Effector CD8-positive, alpha-beta T cell (primary cell): ENCODE measurements around the gene DLX2.
"Not testable (repeated sequence)": the region's sequence is repeated elsewhere in the genome, so short reads cannot be mapped to it uniquely, and the experiment has no call there.

Experiments
- DNase-seq: peaks from one replicate; lab custom pipeline; 2025; lab: John Stamatoyannopoulos, UW

DLX2 gene

GRCh38 chr2:172083628-172084394, 18.9 kb downstream of the DLX2 start:
- DNase-seq = no peak

- no peak for DNase-seq
These were observed 19.6 kb downstream of the DLX2 start for GRCh38 chr2:172082944-172083627.

GRCh38 chr2:172082105-172082943, 20.4 kb downstream of the DLX2 start:
- DNase-seq = no peak

GRCh38 chr2:172081221-172082022, 21.3 kb downstream of the DLX2 start:
- DNase-seq = no peak

GRCh38 chr2:172080641-172081220, 22.0 kb downstream of the DLX2 start:
- DNase-seq = no peak

- no peak for DNase-seq
These were observed 22.7 kb downstream of the DLX2 start for GRCh38 chr2:172079838-172080640.

- DNase-seq = no peak
These were observed 23.3 kb downstream of the DLX2 start for GRCh38 chr2:172079416-172079815.

GRCh38 chr2:172074254-172074653, 28.4 kb downstream of the DLX2 start:
- DNase-seq = no peak

GRCh38 chr2:172073518-172073917, 29.2 kb downstream of the DLX2 start:
- no peak for DNase-seq

- no peak for DNase-seq
These were observed 30.0 kb downstream of the DLX2 start for GRCh38 chr2:172072706-172073105.

- DNase-seq = no peak
These were observed 30.4 kb downstream of the DLX2 start for GRCh38 chr2:172072303-172072702.

- no peak for DNase-seq
These were observed 31.8 kb downstream of the DLX2 start for GRCh38 chr2:172070936-172071335.

- DNase-seq = not testable (repeated sequence)
These were observed 34.8 kb downstream of the DLX2 start for GRCh38 chr2:172067905-172068304.

GRCh38 chr2:172066394-172066886, 36.3 kb downstream of the DLX2 start:
- no peak for DNase-seq

GRCh38 chr2:172065111-172065510, 37.6 kb downstream of the DLX2 start:
- DNase-seq = no peak

GRCh38 chr2:172063446-172063845, 39.3 kb downstream of the DLX2 start:
- DNase-seq = no peak

- no peak for DNase-seq
These were observed 40.2 kb downstream of the DLX2 start for GRCh38 chr2:172062402-172063004.

- DNase-seq = not testable (repeated sequence)
These were observed 42.6 kb downstream of the DLX2 start for GRCh38 chr2:172060118-172060517.

GRCh38 chr2:172058660-172059059, 44.0 kb downstream of the DLX2 start:
- no peak for DNase-seq

- no peak for DNase-seq
These were observed 46.4 kb downstream of the DLX2 start for GRCh38 chr2:172056293-172056692.
